Measurements from ENCODE around the gene DCK. TPM values are rescaled to one million over a fixed set of nuclear protein-coding genes. Genes with fewer than 3 reads are reported as not detected.
"Not testable (repeated sequence)": the region's sequence is repeated elsewhere in the genome, so short reads cannot be mapped to it uniquely, and the experiment has no call there.

Gene DCK
- total and polyA plus RNA-seq, 9 donors: 12.9 to 26.6 (median 20.6) TPM

- no peak for DNase-seq
- Histone ChIP-seq H3K4me1 (ENCODE audit: control insufficient read depth, insufficient read depth, low read length) (no peaks in the 10 kb centered on the region), H3K27me3 (ENCODE audit: control insufficient read depth, insufficient read depth, low read length) (no peaks in the 10 kb centered on the region), H3K4me3 (ENCODE audit: low read length) (no peak overlapping the region), H3K9me3 (replicated peaks; ENCODE audit: control insufficient read depth, low read depth, low read length) (no peaks in the 10 kb centered on the region), H3K27ac (ENCODE audit: low read length) (no peak overlapping the region), H3K36me3 (ENCODE audit: control insufficient read depth, insufficient read depth, low read length) (peaks cover 5% of the 10 kb centered on the region)
- WGBS (ENCODE audit: insufficient coverage): 92% methylated on average over 2 of the region's 4 CpGs
Measured at GRCh38 chr4:71011451-71011850, 18.0 kb downstream of the DCK start.

- not testable (repeated sequence) for H3K27me3 ChIP-seq (ENCODE audit: control insufficient read depth, insufficient read depth, low read length); H3K9me3 ChIP-seq (replicated peaks; ENCODE audit: control insufficient read depth, low read depth, low read length); H3K4me3 ChIP-seq (ENCODE audit: low read length); H3K36me3 ChIP-seq (ENCODE audit: control insufficient read depth, insufficient read depth, low read length); H3K27ac ChIP-seq (ENCODE audit: low read length); DNase-seq; H3K4me1 ChIP-seq (ENCODE audit: control insufficient read depth, insufficient read depth, low read length)
- no CpG with 5 or more reads among the region's 2 CpGs for WGBS (ENCODE audit: insufficient coverage)
Measured at GRCh38 chr4:71017391-71017790, 23.9 kb downstream of the DCK start.

GRCh38 chr4:71020611-71021010, 27.2 kb downstream of the DCK start:
- H3K27ac ChIP-seq (ENCODE audit: low read length): no peak overlapping the region
- peaks cover 2% of the 10 kb centered on the region for H3K36me3 ChIP-seq (ENCODE audit: control insufficient read depth, insufficient read depth, low read length)
- H3K9me3 ChIP-seq (replicated peaks; ENCODE audit: control insufficient read depth, low read depth, low read length): no peaks in the 10 kb centered on the region
- no peak for DNase-seq
- no peaks in the 10 kb centered on the region for H3K4me1 ChIP-seq (ENCODE audit: control insufficient read depth, insufficient read depth, low read length)
- WGBS (ENCODE audit: insufficient coverage): no CpG with 5 or more reads among the region's 1 CpG
- H3K4me3 ChIP-seq (ENCODE audit: low read length): no peak overlapping the region
- no peaks in the 10 kb centered on the region for H3K27me3 ChIP-seq (ENCODE audit: control insufficient read depth, insufficient read depth, low read length)

GRCh38 chr4:71025654-71026053, 32.2 kb downstream of the DCK start:
- H3K4me3 ChIP-seq (ENCODE audit: low read length): no peak overlapping the region
- whole genome bisulfite sequencing (ENCODE audit: insufficient coverage): no CpG with 5 or more reads among the region's 3 CpGs
- no peaks in the 10 kb centered on the region for H3K4me1 ChIP-seq (ENCODE audit: control insufficient read depth, insufficient read depth, low read length)
- H3K27me3 ChIP-seq (ENCODE audit: control insufficient read depth, insufficient read depth, low read length): no peaks in the 10 kb centered on the region
- no peak for DNase-seq
- H3K27ac ChIP-seq (ENCODE audit: low read length): no peak overlapping the region
- peaks cover 6% of the 10 kb centered on the region for H3K36me3 ChIP-seq (ENCODE audit: control insufficient read depth, insufficient read depth, low read length)
- H3K9me3 ChIP-seq (replicated peaks; ENCODE audit: control insufficient read depth, low read depth, low read length): no peaks in the 10 kb centered on the region

GRCh38 chr4:71026086-71026485, 32.6 kb downstream of the DCK start:
- H3K4me3 ChIP-seq (ENCODE audit: low read length): no peak overlapping the region
- peaks cover 6% of the 10 kb centered on the region for H3K36me3 ChIP-seq (ENCODE audit: control insufficient read depth, insufficient read depth, low read length)
- no peaks in the 10 kb centered on the region for H3K4me1 ChIP-seq (ENCODE audit: control insufficient read depth, insufficient read depth, low read length)
- peak; percentile 56 for DNase-seq
- no peaks in the 10 kb centered on the region for H3K9me3 ChIP-seq (replicated peaks; ENCODE audit: control insufficient read depth, low read depth, low read length)
- H3K27ac ChIP-seq (ENCODE audit: low read length): no peak overlapping the region
- no CpG with 5 or more reads among the region's 2 CpGs for WGBS (ENCODE audit: insufficient coverage)
- H3K27me3 ChIP-seq (ENCODE audit: control insufficient read depth, insufficient read depth, low read length): no peaks in the 10 kb centered on the region

GRCh38 chr4:71027611-71028010, 34.2 kb downstream of the DCK start:
- DNase-seq: no peak
- H3K36me3 ChIP-seq (ENCODE audit: control insufficient read depth, insufficient read depth, low read length): peaks cover 11% of the 10 kb centered on the region
- no peaks in the 10 kb centered on the region for H3K9me3 ChIP-seq (replicated peaks; ENCODE audit: control insufficient read depth, low read depth, low read length)
- WGBS (ENCODE audit: insufficient coverage): no CpG with 5 or more reads among the region's 1 CpG
- no peaks in the 10 kb centered on the region for H3K4me1 ChIP-seq (ENCODE audit: control insufficient read depth, insufficient read depth, low read length)
- H3K4me3 ChIP-seq (ENCODE audit: low read length): no peak overlapping the region
- H3K27ac ChIP-seq (ENCODE audit: low read length): no peak overlapping the region
- no peaks in the 10 kb centered on the region for H3K27me3 ChIP-seq (ENCODE audit: control insufficient read depth, insufficient read depth, low read length)

- no peaks in the 10 kb centered on the region for H3K9me3 ChIP-seq (replicated peaks; ENCODE audit: control insufficient read depth, low read depth, low read length)
- H3K27ac ChIP-seq (ENCODE audit: low read length): no peak overlapping the region
- no peak overlapping the region for H3K4me3 ChIP-seq (ENCODE audit: low read length)
- no peaks in the 10 kb centered on the region for H3K27me3 ChIP-seq (ENCODE audit: control insufficient read depth, insufficient read depth, low read length)
- WGBS (ENCODE audit: insufficient coverage): no CpG with 5 or more reads among the region's 1 CpG
- no peaks in the 10 kb centered on the region for H3K4me1 ChIP-seq (ENCODE audit: control insufficient read depth, insufficient read depth, low read length)
- DNase-seq: no peak
- peaks cover 13% of the 10 kb centered on the region for H3K36me3 ChIP-seq (ENCODE audit: control insufficient read depth, insufficient read depth, low read length)
Measured at GRCh38 chr4:71029504-71029903, 36.1 kb downstream of the DCK start.

- H3K36me3 ChIP-seq (ENCODE audit: control insufficient read depth, insufficient read depth, low read length): peaks cover 17% of the 10 kb centered on the region
- WGBS (ENCODE audit: insufficient coverage): 98% methylated on average over 9 of the region's 10 CpGs
- not testable (repeated sequence) for H3K9me3 ChIP-seq (replicated peaks; ENCODE audit: control insufficient read depth, low read depth, low read length); H3K27ac ChIP-seq (ENCODE audit: low read length); DNase-seq; H3K27me3 ChIP-seq (ENCODE audit: control insufficient read depth, insufficient read depth, low read length); H3K4me3 ChIP-seq (ENCODE audit: low read length); H3K4me1 ChIP-seq (ENCODE audit: control insufficient read depth, insufficient read depth, low read length)
Measured at GRCh38 chr4:71032106-71032505, 38.7 kb downstream of the DCK start.

- no peaks in the 10 kb centered on the region for H3K36me3 ChIP-seq (ENCODE audit: control insufficient read depth, insufficient read depth, low read length)
- H3K27me3 ChIP-seq (ENCODE audit: control insufficient read depth, insufficient read depth, low read length): no peaks in the 10 kb centered on the region
- peaks cover 7% of the 10 kb centered on the region for H3K9me3 ChIP-seq (replicated peaks; ENCODE audit: control insufficient read depth, low read depth, low read length)
- H3K4me3 ChIP-seq (ENCODE audit: low read length): no peak overlapping the region
- no peak overlapping the region for H3K27ac ChIP-seq (ENCODE audit: low read length)
- no peak for DNase-seq
- no peaks in the 10 kb centered on the region for H3K4me1 ChIP-seq (ENCODE audit: control insufficient read depth, insufficient read depth, low read length)
- WGBS (ENCODE audit: insufficient coverage): 100% methylated on average over 2 of the region's 4 CpGs
Measured at GRCh38 chr4:71045256-71045655, 51.8 kb downstream of the DCK start.

- H3K4me3 ChIP-seq (ENCODE audit: low read length): no peak overlapping the region
- H3K9me3 ChIP-seq (replicated peaks; ENCODE audit: control insufficient read depth, low read depth, low read length): peaks cover 7% of the 10 kb centered on the region
- H3K4me1 ChIP-seq (ENCODE audit: control insufficient read depth, insufficient read depth, low read length): no peaks in the 10 kb centered on the region
- H3K27me3 ChIP-seq (ENCODE audit: control insufficient read depth, insufficient read depth, low read length): no peaks in the 10 kb centered on the region
- DNase-seq: no peak
- no peaks in the 10 kb centered on the region for H3K36me3 ChIP-seq (ENCODE audit: control insufficient read depth, insufficient read depth, low read length)
- WGBS (ENCODE audit: insufficient coverage): no CpG with 5 or more reads among the region's 5 CpGs
- H3K27ac ChIP-seq (ENCODE audit: low read length): no peak overlapping the region
Measured at GRCh38 chr4:71049395-71049794, 55.9 kb downstream of the DCK start.

GRCh38 chr4:71050809-71051208, 57.4 kb downstream of the DCK start:
- Histone ChIP-seq H3K27me3 (ENCODE audit: control insufficient read depth, insufficient read depth, low read length) (no peaks in the 10 kb centered on the region), H3K9me3 (replicated peaks; ENCODE audit: control insufficient read depth, low read depth, low read length) (no peaks in the 10 kb centered on the region), H3K36me3 (ENCODE audit: control insufficient read depth, insufficient read depth, low read length) (no peaks in the 10 kb centered on the region), H3K4me1 (ENCODE audit: control insufficient read depth, insufficient read depth, low read length) (no peaks in the 10 kb centered on the region), H3K4me3 (ENCODE audit: low read length) (no peak overlapping the region), H3K27ac (ENCODE audit: low read length) (no peak overlapping the region)
- no CpG with 5 or more reads among the region's 1 CpG for WGBS (ENCODE audit: insufficient coverage)
- DNase-seq: no peak

All from muscle of leg (tissue), 11 donors.